Fibroblast of villous mesenchyme (primary cell): Measurements from ENCODE around the gene RPL36. TPM values are rescaled to one million over a fixed set of nuclear protein-coding genes. Genes with fewer than 3 reads are reported as not detected.
"Not testable (repeated sequence)": the region's sequence is repeated elsewhere in the genome, so short reads cannot be mapped to it uniquely, and the experiment has no call there.

Experiments used
- DNase-seq: peaks from one replicate; pipeline ENCODE4 v3.0.0-alpha.2; 2010; ENCODE audit warnings: low read depth
- H3K4me3 ChIP-seq: 2 replicates; pipeline ENCODE4 v1.5.1; 2011; ENCODE audit warnings: low read depth, mild to moderate bottlenecking, low read length
- total RNA-seq: library from RNA; depleted of rRNA; stranded (reverse); fragments of >200 nt; gene quantifications from 2 replicates; pipeline ENCODE4 v1.2.3, GENCODE V29; 2012
- TF ChIP-seq, protein P1 (sequence below): IDR thresholded peaks from 2 replicates; pipeline ENCODE4 v1.5.1; 2012; ENCODE audit warnings: low read depth, mild to moderate bottlenecking, low read length; ENCODE audit not compliant: insufficient read depth

Gene RPL36
- total RNA-seq, 1 donor: 261 TPM

DNA sequence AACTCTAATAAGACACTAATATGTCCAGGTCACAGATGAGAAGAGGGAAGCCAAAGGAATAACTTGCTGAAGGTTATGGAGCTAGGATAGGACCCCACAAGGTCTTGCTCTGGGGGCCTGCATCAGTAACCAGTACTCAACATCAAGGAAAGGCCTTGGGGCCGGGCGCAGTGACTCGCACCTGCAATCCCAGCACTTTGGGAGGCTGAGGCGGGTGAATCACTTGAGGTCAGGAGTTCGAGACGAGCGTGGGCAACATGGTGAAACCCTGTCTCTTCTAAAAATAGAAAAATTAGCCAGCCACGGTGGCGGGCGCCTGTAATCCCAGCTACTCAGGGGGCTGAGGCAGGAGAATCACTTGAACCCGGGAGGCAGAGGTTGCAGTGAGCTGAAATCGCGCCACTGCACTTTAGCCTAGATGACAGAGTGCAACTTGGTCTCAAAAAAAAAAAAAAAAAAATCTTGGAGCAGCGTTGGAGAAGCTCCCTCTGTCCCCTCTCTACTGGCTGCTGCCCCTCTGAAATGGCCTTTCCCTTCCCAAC lies 28.0 kb downstream of the RPL36 start:
- H3K4me3 ChIP-seq: peak overlapping the region; percentile 88
- peak; percentile 51 for DNase-seq
- TF ChIP-seq, protein P1, sequence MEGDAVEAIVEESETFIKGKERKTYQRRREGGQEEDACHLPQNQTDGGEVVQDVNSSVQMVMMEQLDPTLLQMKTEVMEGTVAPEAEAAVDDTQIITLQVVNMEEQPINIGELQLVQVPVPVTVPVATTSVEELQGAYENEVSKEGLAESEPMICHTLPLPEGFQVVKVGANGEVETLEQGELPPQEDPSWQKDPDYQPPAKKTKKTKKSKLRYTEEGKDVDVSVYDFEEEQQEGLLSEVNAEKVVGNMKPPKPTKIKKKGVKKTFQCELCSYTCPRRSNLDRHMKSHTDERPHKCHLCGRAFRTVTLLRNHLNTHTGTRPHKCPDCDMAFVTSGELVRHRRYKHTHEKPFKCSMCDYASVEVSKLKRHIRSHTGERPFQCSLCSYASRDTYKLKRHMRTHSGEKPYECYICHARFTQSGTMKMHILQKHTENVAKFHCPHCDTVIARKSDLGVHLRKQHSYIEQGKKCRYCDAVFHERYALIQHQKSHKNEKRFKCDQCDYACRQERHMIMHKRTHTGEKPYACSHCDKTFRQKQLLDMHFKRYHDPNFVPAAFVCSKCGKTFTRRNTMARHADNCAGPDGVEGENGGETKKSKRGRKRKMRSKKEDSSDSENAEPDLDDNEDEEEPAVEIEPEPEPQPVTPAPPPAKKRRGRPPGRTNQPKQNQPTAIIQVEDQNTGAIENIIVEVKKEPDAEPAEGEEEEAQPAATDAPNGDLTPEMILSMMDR: no peak

DNA sequence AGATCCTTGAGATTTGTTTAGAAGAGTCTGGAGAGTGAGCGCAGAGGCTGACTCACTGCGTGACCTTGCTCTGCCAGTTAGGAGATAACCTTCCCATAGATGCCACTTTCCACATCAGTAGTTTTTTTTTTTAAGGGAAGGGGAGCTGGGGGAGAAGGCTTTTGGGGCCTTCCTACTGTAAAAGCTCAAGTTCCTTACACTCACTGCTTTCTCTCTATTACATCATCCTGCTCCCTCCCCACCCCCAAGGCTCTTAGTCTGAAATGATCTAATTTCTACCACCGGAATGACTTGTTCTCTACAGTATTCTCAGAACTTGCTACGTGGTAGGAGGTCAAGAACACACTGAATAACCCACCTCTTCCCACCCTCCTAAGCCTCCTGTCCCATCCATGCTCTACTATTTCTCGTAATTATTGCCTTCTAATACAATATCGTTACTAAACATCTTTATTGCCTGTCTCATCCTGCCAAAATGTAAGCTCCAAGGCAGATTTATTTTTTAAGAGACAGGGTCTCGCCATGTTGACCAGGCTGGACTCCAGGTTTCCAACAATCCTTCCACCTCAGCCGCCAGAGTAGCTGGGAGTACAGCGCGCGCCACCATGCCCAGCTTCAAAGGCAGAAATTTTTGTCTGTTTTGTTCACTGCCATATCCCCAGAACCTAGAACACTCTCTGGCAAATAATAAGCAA lies 28.6 kb downstream of the RPL36 start:
- peak overlapping the region; percentile 88 for H3K4me3 ChIP-seq
- TF ChIP-seq, protein P1: no peak
- peak; percentile 94 for DNase-seq

DNA sequence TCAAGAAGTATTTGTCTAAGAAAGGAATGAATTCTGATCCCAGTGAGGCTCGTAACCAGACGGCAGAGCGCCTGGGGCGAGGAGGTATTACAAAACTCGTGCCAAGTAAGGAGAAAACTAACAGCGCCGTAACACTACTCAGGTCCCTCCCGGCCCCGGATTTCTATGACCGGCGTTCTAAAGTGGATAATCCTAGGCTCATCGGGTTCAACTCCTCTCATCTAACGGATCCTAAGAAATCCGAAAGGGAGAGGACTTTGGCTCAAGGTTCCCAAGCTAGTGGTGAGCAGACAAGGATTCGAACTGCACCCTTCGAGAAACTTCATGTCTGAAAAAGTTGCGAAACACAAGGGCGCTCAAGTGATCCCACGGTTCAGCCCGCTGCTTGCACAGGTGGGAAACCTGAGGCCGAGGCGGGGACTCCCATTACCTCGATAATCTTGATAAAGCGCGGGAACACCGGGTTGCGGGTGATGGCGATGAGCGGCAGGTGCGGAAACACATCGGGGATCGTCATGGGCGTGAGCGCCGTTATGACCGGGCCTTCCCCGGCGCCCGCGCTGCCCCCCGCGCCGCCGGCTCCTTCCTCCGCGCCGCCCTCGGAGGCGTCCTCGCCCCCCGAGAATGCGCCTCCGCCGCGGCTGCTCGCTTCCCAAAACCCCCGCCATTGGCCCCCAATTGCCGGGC lies 29.3 kb downstream of the RPL36 start:
- TF ChIP-seq, protein P1: no peak
- peak; percentile 59 for DNase-seq
- H3K4me3 ChIP-seq: peak overlapping the region; percentile 88

DNA sequence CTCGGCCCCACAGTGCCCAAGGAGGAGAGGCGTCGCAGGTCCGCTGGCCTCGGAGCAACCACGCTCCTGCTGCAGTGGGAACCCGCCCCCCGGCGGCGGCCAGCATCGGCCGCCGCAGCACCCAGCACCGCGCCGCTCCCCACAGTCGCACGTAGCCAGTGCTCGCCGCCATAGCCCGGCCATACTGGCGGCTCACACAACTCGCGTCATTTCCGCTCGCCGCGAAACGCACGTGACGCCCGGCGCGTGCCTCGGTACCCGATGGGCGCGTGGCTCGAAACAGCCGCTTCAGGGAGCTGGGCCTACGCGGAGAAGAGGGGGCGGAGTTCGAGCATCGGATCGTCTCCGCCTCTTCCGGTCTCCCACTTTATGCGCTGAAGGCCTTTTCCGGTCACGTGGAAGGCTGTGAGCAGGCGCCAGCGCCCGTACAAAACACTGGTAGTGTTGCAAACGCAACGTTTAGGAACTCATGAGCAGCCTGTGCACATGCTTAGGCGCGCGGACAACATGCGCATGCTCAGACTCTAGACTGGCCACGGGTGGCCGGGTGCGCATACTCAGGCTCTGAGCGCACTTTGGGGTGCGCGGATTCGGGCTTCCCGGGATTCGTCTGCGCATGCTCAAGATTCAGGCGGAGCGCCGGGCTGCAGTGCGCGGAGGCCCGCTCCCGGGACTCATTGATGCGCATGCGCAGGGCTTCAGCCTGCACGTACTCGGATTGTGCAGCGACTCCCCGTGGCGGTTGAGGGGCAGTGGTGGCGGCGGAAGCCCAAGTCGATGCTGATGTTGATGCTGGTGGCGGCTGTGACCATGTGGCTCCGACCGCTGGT lies 30.1 kb downstream of the RPL36 start, which contains the start of the genes CATSPERD and LONP1:
TSS of gene CATSPERD (plus strand) at position 677 of the 830 bp plus-strand sequence. CDS start at position 778, 101 bp downstream.
TSS of gene LONP1 (minus strand) at position 186 of the 830 bp plus-strand sequence. CDS start at position 172, 14 bp downstream.
- H3K4me3 ChIP-seq: peak within 1 kb of the TSS; percentile 88
- peak; percentile 99 for DNase-seq
- TF ChIP-seq, protein P1: peak; percentile 94

DNA sequence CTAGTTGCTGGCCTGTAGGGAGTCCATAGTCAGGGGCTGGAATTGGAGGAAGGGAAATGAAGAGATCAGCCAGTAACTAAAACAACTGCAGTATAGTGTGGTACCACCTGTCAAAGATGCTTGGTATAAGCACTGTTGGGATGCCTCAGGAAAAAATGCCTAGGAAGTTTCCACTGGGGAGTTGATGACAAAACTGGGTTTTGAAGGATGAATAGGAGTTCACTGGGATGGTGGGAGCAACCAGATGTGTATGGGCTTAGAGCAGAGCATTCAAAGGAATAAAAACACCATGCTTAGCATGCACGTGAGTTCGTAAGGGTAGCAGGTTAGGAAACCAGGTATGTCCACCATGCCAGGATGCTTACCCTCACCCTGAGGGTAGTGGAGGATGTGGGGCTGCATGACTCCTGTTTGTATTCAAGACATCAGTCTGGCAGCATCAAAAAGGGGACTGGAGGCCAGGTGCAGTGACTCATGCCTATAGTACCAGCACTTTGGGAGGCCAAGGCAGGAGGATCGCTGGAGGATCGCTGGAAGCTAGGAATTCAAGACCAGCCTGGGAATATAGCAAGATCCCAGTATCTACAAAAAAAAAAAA lies 37.5 kb downstream of the RPL36 start:
- TF ChIP-seq, protein P1: no peak
- DNase-seq: no peak
- H3K4me3 ChIP-seq: no peak overlapping the region

DNA sequence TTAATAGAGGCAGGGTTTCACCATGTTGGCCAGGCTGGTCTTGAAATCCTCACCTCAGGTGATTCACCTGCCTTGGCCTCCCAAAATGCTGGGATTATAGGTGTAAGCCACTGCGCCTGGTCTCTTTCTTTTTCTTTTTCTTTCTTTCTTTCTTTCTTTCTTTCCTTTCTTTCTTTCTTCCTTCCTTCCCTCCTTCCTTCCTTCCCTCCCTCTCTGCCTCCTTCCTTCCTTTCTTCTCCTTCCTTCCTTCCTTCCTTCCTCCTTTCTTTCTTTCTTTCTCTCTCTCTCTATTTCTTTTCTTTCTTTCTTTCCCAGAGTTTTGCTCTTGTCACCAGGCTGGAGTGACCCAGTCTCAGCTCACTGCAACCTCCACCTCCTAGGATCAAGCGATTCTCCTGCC lies 43.1 kb downstream of the RPL36 start:
- not testable (repeated sequence) for H3K4me3 ChIP-seq, DNase-seq
